MM.1S (cell line): ENCODE data around the gene NR2E1.

Experiments
- DNase-seq: peaks from one replicate; pipeline ENCODE4 v3.0.0-alpha.2; 2015
- H2AFZ ChIP-seq: fragments of 300-600 bp; sonication (generic); 2 replicates; pipeline ENCODE4 v1.6.0; 2016; ENCODE audit warnings: antibody characterized with exemption, low read length
- H3F3A ChIP-seq: fragments of 300-600 bp; sonication (generic); 2 replicates; pipeline ENCODE4 v1.6.1; 2016; ENCODE audit warnings: mild to moderate bottlenecking, antibody characterized with exemption, low read length, moderate library complexity, mixed read lengths; ENCODE audit not compliant: insufficient read depth
- H3K27ac ChIP-seq: fragments of 300-600 bp; sonication (generic); 2 replicates; pipeline ENCODE4 v1.5.1; 2016; ENCODE audit warnings: mild to moderate bottlenecking, low read length
- H3K27me3 ChIP-seq: fragments of 300-600 bp; sonication (generic); replicated peaks from 2 replicates; pipeline ENCODE4 v1.6.0; 2016; ENCODE audit warnings: low read length; ENCODE audit not compliant: insufficient read depth
- H3K36me3 ChIP-seq: fragments of 300-600 bp; sonication (generic); replicated peaks from 2 replicates; pipeline ENCODE4 v1.6.1; 2016; ENCODE audit warnings: mild to moderate bottlenecking, low read length, mixed read lengths; ENCODE audit not compliant: insufficient read depth
- H3K4me1 ChIP-seq: fragments of 300-600 bp; sonication (generic); 2 replicates; pipeline ENCODE4 v1.6.1; 2016; ENCODE audit warnings: low read length, mixed read lengths
- H3K4me2 ChIP-seq: fragments of 300-600 bp; sonication (generic); 2 replicates; pipeline ENCODE4 v1.6.0; 2016; ENCODE audit warnings: low read depth, low read length
- H3K4me3 ChIP-seq: fragments of 300-600 bp; sonication (generic); 2 replicates; pipeline ENCODE4 v1.5.1; 2016; ENCODE audit warnings: low read length, mixed read lengths
- H3K79me2 ChIP-seq: fragments of 300-600 bp; sonication (generic); 2 replicates; pipeline ENCODE4 v1.6.1; 2016; ENCODE audit warnings: mixed run types, low read length, mixed read lengths
- H3K9ac ChIP-seq: fragments of 300-600 bp; sonication (generic); 2 replicates; pipeline ENCODE4 v1.6.1; 2016; ENCODE audit warnings: low read length, mixed read lengths
- H3K9me2 ChIP-seq: fragments of 300-600 bp; sonication (generic); replicated peaks from 2 replicates; pipeline ENCODE4 v1.6.1; 2016; ENCODE audit warnings: mild to moderate bottlenecking, low read length, mixed read lengths; ENCODE audit not compliant: insufficient read depth
- H3K9me3 ChIP-seq: fragments of 300-600 bp; sonication (generic); replicated peaks from 2 replicates; pipeline ENCODE4 v1.6.1; 2016; ENCODE audit warnings: mild to moderate bottlenecking, low read length, mixed read lengths; ENCODE audit not compliant: insufficient read depth
- H4K20me1 ChIP-seq: fragments of 300-600 bp; sonication (generic); 2 replicates; pipeline ENCODE4 v1.6.1; 2016; ENCODE audit warnings: mild to moderate bottlenecking, low read length, moderate library complexity, mixed read lengths; ENCODE audit not compliant: insufficient read depth
- EZH2 ChIP-seq: fragments of 300-600 bp; sonication (generic); optimal IDR thresholded peaks from 2 replicates; pipeline ENCODE3; 2017; ENCODE audit warnings: low read depth, mild to moderate bottlenecking, antibody characterized with exemption, low read length, mixed read lengths
- EZH2phosphoT487 ChIP-seq: fragments of 300-600 bp; sonication (generic); IDR thresholded peaks from 2 replicates; pipeline ENCODE4 v1.6.1; 2018; ENCODE audit warnings: antibody characterized with exemption, low read length
- TF ChIP-seq, protein P1 (sequence below): fragments of 300-600 bp; sonication (generic); IDR thresholded peaks from 2 replicates; pipeline ENCODE4 v1.5.1; 2016; ENCODE audit warnings: antibody characterized with exemption, low read length, mixed read lengths

NR2E1 gene

DNA sequence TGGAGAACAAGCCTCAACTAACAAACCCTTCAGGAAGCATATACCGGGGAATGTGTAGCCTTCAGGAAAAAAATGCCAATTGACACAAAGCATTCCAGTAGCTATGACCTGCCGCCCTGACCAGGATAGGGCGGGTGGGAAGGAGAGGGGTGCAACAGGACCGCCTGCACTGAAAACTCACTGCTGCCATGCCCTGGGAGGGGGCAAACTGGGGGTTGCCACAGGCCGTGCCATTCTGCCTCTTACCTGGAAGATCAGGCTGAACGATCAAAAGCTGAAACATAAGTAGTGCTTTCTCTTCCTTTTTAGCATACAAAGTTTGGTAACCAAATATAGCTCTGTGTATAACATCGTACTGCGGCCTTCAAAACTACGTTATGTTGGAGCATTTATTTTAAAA, 21.7 kb downstream of the NR2E1 start:
- Histone ChIP-seq H3F3A (no peaks in the 10 kb centered on the region), H4K20me1 (no peaks in the 10 kb centered on the region), H3K36me3 (no peaks in the 10 kb centered on the region), H3K27ac (no peak overlapping the region), H3K4me2 (no peak overlapping the region), H3K4me3 (no peak overlapping the region), H3K27me3 (no peaks in the 10 kb centered on the region), H3K9me2 (no peaks in the 10 kb centered on the region), H2AFZ (no peak overlapping the region), H3K9me3 (no peaks in the 10 kb centered on the region), H3K9ac (no peak overlapping the region), H3K79me2 (no peaks in the 10 kb centered on the region), H3K4me1 (no peaks in the 10 kb centered on the region)
- TF ChIP-seq, protein P1, sequence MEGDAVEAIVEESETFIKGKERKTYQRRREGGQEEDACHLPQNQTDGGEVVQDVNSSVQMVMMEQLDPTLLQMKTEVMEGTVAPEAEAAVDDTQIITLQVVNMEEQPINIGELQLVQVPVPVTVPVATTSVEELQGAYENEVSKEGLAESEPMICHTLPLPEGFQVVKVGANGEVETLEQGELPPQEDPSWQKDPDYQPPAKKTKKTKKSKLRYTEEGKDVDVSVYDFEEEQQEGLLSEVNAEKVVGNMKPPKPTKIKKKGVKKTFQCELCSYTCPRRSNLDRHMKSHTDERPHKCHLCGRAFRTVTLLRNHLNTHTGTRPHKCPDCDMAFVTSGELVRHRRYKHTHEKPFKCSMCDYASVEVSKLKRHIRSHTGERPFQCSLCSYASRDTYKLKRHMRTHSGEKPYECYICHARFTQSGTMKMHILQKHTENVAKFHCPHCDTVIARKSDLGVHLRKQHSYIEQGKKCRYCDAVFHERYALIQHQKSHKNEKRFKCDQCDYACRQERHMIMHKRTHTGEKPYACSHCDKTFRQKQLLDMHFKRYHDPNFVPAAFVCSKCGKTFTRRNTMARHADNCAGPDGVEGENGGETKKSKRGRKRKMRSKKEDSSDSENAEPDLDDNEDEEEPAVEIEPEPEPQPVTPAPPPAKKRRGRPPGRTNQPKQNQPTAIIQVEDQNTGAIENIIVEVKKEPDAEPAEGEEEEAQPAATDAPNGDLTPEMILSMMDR, result no peak
- TF ChIP-seq EZH2phosphoT487, result no peak
- TF ChIP-seq EZH2, result no peak
- DNase-seq, result no peak

DNA sequence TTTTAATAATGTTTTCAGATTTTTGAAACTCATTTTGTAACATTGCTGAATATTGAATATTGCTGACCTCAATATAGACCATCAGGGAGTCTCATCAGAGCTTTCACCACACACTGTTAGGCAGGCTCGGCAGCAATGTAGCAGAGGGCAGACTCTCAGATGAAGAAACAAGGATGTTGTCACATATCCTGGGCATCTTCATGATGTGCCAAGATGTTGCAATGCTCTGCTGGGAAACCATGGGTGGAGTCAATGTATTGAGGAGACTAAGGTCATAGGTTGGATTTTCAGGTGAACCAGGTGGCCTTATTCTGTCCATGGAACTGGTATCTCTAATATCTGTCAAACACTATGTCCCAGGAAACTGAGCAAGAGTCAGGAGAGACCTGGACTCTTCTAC, 27.3 kb downstream of the NR2E1 start:
- Histone ChIP-seq H3F3A (no peaks in the 10 kb centered on the region), H3K4me1 (no peaks in the 10 kb centered on the region), H3K79me2 (no peaks in the 10 kb centered on the region), H3K9me2 (no peaks in the 10 kb centered on the region), H3K9me3 (no peaks in the 10 kb centered on the region), H4K20me1 (no peaks in the 10 kb centered on the region), H3K4me2 (no peak overlapping the region), H3K27ac (no peak overlapping the region), H3K4me3 (no peak overlapping the region), H3K27me3 (no peaks in the 10 kb centered on the region), H3K36me3 (no peaks in the 10 kb centered on the region), H3K9ac (no peak overlapping the region), H2AFZ (no peak overlapping the region)
- DNase-seq, result no peak
- TF ChIP-seq, protein P1, result no peak
- TF ChIP-seq EZH2, result no peak
- no peak for TF ChIP-seq EZH2phosphoT487

DNA sequence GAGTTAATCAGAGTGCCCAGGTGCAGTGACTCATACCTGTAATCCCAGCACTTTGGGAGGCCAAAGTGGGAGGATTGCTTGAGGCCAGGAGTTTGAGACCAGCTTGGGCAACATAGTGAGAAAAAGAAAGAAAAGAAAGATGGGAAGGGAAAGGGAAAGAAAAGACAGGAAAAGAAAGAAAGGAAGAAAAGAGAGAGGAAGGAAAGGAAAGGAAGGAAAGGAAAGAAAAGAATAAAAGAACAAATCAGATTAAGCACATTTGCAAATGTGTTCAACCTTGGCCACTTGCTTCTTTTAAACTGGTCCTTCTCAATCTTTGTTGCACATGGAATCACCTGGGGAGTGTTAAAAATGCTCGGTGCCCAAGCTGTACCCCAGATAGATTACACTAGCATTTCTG, 28.0 kb downstream of the NR2E1 start:
- Histone ChIP-seq H3K9ac (no peak overlapping the region), H4K20me1 (no peaks in the 10 kb centered on the region), H3K4me3 (no peak overlapping the region), H3K27me3 (no peaks in the 10 kb centered on the region), H3F3A (no peaks in the 10 kb centered on the region), H3K4me1 (no peaks in the 10 kb centered on the region), H3K27ac (no peak overlapping the region), H3K9me3 (no peaks in the 10 kb centered on the region), H3K36me3 (no peaks in the 10 kb centered on the region), H2AFZ (no peak overlapping the region), H3K4me2 (no peak overlapping the region), H3K9me2 (no peaks in the 10 kb centered on the region), H3K79me2 (no peaks in the 10 kb centered on the region)
- no peak for DNase-seq
- TF ChIP-seq, protein P1, result no peak
- TF ChIP-seq EZH2, result no peak
- TF ChIP-seq EZH2phosphoT487, result no peak
